SH-SY5Y (cell line): ENCODE measurements around the gene ZNF488.

Experiments
- GATA2 ChIP-seq: IDR thresholded peaks from 2 replicates; pipeline ENCODE4 v1.6.1; 2011; ENCODE audit warnings: mild to moderate bottlenecking, low read depth, low read length
- GATA3 ChIP-seq: IDR thresholded peaks from 2 replicates; pipeline ENCODE4 v1.6.1; 2011; ENCODE audit warnings: low read depth, mild to moderate bottlenecking, low read length, moderate library complexity

DNA sequence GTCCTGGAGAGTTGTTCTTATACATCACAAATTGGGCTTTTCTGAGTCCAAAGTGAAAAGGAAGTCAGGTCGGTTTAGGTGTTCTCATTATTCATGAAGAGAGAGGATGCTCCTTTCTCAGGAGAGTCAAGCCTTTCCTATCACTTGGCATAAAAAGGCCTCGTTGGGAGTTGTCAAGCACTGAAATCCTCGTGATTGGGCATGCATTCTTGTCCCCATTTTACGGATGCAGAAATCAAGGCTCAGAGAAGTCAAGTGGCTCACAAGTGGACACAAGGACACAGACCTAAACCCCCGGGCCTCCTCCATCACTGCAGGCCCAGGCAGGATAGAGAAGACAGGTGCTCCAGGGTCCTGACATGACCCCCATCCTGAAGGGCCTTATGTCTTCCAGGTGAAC is 27.4 kb downstream of the ZNF488 start:
- TF ChIP-seq GATA2: no peak
- no peak for TF ChIP-seq GATA3
